Esophagus muscularis mucosa (tissue), 4 donors: Measurements from ENCODE around the gene PLD5.

Experiments
- EP300 ChIP-seq: sonication (generic); formaldehyde crosslinking; IDR thresholded peaks from one replicate; pipeline ENCODE4 v1.6.1; 2017; ENCODE audit warnings: antibody characterized with exemption
- POLR2A ChIP-seq: fragments of 450-650 bp; IDR thresholded peaks from one replicate; pipeline ENCODE4 v1.6.1; 2017; ENCODE audit warnings: antibody characterized with exemption, moderate library complexity, mild to moderate bottlenecking, low read depth
- POLR2AphosphoS5 ChIP-seq, 2 donors: sonication (generic); formaldehyde crosslinking; IDR thresholded peaks; one replicate each; pipeline ENCODE4 v1.6.1; 2017; ENCODE audit warnings: antibody characterized with exemption in 2 of 2
- TF ChIP-seq, protein P1 (sequence below), 3 experiments: fragments of 200-600 bp in 2 of 3; fragments of 450-650 bp in 1 of 3; sonication (generic) in 2 of 3; IDR thresholded peaks; one replicate each; pipeline ENCODE4 v1.5.1; 2017 to 2019; ENCODE audit warnings: antibody characterized with exemption in 3 of 3, mild to moderate bottlenecking in 2 of 3, moderate library complexity in 1 of 3

DNA sequence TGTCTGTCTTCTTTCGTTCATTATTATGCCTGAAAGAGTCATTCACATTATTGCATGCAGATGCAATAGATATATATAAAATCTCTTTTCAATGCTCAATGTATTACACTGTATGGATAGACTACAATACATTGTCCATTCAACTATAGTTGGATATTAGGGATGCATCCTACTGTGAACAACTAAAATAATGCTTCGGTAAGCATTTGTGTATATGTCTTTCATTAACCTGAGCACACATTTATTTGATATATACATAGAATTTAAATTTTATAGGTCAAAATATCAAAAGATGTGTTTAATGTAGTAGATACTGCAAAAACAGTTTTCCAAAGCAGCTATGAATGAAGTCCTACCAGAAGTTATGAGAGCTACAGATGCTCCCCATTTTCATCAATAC is 8.9 kb downstream of the PLD5 start:
- TF ChIP-seq, protein P1, sequence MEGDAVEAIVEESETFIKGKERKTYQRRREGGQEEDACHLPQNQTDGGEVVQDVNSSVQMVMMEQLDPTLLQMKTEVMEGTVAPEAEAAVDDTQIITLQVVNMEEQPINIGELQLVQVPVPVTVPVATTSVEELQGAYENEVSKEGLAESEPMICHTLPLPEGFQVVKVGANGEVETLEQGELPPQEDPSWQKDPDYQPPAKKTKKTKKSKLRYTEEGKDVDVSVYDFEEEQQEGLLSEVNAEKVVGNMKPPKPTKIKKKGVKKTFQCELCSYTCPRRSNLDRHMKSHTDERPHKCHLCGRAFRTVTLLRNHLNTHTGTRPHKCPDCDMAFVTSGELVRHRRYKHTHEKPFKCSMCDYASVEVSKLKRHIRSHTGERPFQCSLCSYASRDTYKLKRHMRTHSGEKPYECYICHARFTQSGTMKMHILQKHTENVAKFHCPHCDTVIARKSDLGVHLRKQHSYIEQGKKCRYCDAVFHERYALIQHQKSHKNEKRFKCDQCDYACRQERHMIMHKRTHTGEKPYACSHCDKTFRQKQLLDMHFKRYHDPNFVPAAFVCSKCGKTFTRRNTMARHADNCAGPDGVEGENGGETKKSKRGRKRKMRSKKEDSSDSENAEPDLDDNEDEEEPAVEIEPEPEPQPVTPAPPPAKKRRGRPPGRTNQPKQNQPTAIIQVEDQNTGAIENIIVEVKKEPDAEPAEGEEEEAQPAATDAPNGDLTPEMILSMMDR (IDR thresholded peaks at IDR 0.05): no peak
- TF ChIP-seq POLR2A (no peak), POLR2AphosphoS5 (IDR thresholded peaks at IDR 0.05) (no peak), EP300 (no peak)
